GM18907 (cell line): Measurements from ENCODE around the gene PIK3R2.
"Not testable (repeated sequence)": the region's sequence is repeated elsewhere in the genome, so short reads cannot be mapped to it uniquely, and the experiment has no call there.

ENCODE experiments used
- ATAC-seq: cut with Tn5 transposase; IDR thresholded peaks from one replicate; pipeline ENCODE4 v1.9.1; 2021; ENCODE audit warnings: mild to moderate bottlenecking, moderate library complexity; ENCODE audit not compliant: unreplicated experiment

PIK3R2 gene

DNA sequence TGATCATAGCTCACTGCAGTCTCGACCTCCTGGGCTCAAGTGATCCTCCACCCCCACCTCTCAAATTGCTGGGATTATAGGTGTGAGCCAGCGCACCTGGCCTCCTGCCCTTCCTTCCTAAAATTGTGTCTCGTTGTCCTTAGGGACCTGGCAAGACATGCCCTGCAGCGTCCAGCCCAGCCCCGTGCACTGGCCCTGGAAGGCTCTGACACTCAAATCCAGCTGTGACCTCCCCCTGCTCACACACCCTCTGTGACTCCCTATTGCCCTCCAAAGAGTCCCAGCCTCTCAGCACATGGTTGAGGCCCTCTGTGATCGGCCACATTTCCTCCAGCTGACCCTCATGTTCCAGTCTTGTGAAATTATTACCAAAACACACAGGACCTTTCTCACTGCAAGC is 45.0 kb downstream of the PIK3R2 start:
- ATAC-seq = no peak

DNA sequence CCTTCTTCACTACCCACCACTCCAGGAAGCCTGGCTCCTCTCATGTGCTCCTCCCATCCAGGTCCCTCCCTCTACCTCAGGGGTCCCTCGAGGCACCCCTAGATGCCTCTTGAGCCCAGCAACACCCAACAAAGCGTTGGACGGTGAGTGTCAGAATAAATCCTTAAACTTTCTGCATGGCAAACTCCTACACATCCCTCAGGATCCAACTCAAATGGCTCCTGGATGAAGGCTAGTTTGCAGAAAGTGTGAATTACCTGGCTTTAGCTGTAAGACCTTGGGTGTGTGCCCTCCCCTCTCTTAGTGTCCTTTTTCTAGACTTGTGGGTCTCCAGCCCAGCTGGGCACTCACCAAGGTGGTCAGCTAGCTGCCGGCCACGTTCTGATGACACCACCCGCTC is 45.4 kb downstream of the PIK3R2 start:
- ATAC-seq = no peak

DNA sequence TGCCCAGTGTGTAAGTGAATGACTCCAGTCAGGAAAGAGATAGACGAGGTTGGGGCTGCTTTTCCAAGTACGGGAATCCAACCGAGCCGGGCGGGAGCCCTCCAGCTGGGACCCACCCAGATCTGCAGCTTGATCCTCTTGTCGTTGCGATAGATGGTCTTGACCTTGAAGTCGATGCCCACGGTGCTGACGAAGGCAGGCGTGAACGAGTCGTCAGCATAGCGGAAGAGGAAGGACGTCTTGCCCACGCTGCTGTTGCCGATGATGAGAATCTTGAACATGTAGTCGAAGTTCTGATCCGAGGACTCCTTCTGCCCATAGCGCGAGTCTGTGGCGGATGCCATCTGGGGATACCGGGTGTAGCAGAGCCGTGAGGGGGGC is 49.4 kb downstream of the PIK3R2 start:
- ATAC-seq = no peak

DNA sequence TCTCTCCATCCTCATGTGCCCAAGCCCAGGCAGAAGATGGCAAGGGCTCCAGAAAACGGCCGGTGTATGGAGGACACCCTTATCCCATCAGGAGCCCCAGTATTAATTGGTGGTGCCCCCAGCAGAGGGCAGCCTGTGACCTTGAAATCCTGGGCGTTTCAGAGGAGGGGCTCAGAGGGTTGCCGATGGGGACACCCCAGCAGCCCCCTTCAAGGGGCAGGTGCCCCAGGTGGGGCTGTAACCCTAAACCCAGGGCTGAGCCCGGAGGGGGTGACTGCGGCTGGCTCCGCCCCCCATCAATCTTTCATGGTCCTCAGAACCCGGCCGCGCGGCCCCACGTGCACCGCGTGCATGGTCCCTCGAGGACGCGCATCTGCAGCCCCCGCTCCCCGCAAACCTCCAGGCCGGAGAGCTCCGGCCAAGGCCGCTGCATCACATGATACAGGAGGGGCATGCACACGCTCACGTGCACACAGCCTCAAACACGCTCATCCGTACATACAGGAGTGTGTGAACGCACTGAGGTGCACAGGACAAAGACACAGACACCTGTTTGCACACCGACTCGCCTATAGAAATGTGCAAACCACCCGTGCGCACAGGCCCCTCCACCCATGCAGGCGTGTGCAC is 49.9 kb downstream of the PIK3R2 start:
- ATAC-seq = no peak

DNA sequence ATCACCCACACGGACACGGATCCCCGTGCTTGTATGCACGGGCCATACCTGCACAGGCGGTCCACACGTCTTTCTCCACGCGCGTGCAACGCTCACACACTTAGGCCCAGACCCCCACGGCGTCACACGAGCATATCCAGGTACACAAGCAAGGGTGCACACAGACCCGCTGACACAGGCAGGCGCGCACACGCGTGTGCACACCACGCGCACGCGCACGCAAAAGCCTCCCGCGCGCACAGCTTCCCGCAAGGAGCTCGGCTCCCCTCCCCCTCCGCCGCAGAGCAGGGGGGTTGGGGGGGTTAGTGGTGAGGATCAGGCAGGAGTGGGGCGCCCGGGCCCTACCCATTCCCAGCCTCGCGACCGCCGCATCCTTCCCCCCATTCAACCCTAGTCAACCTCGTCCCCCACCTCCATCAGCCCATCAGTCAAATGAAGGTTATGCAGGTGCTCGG is 50.5 kb downstream of the PIK3R2 start:
- peak; percentile 3 for ATAC-seq

DNA sequence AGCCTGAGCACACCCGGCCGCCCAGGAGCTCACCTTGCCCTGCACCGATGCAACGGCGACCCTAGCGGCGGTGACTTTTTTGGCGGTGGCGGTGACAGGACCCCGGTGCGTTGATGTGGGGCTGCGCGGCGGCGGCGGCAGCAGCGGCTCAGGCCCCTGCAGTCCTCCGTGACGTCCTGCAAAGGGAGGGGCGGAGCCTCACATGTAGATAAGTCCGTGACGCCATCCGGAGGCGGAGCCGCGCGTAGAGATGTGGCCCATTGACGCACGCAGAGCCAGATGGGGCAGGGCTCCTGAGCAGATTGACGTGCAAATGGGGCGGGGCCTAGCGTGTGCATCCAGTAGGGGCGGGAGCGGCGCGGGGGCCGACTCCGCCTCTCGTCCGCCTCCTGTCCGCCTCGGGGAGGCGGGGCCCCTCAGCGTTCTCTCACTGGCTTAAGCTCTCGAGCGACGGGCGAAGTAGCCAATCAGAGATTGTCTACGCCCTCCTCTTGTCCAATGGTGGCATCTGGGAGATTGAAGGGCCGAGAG is 51.0 kb downstream of the PIK3R2 start, which contains the start of gene RAB3A:
TSS of gene RAB3A (minus strand) at position 180 of the 531 bp plus-strand sequence. CDS start 1,302 bp downstream, outside the sequence.
- ATAC-seq = peak; percentile 90

DNA sequence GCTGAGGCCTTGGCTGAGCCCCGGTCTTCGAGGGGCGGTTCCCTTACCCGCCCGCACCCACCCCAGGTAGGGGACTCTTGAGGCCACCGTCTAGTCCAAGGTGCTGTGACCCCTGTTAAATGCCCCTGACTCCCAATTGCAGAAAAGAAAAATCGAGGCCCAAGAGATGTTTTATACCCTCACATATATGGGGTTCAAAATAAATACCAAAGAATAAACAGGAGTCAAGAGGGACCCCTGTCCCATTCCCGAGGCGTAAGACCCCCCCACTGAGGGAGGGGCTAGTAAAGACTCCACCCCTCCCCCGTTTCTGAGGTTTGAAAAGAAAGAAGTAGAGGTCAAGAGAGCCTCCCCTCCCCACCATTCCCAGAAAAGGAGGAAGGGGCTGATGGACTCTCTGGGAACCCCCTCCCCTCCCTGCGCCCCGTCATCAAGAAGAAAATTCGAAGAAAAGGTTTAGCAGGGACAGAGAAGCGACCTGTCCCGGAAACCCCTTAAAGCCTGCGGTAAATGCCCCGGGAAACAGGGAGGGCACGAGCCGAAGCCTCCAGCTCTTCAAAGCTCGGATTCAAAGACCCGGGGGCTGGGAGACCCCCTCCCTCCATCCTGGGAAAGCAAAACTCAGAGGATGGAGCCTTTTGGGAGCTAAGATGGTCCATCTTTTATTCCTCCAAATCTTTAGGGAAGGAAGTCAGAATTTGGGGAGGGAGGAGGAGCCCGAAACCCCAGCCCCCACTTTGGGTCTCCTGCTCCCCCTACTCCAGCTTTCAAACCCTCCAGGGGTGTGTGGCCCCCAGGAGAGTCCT is 51.6 kb downstream of the PIK3R2 start:
- peak; percentile 16 for ATAC-seq

DNA sequence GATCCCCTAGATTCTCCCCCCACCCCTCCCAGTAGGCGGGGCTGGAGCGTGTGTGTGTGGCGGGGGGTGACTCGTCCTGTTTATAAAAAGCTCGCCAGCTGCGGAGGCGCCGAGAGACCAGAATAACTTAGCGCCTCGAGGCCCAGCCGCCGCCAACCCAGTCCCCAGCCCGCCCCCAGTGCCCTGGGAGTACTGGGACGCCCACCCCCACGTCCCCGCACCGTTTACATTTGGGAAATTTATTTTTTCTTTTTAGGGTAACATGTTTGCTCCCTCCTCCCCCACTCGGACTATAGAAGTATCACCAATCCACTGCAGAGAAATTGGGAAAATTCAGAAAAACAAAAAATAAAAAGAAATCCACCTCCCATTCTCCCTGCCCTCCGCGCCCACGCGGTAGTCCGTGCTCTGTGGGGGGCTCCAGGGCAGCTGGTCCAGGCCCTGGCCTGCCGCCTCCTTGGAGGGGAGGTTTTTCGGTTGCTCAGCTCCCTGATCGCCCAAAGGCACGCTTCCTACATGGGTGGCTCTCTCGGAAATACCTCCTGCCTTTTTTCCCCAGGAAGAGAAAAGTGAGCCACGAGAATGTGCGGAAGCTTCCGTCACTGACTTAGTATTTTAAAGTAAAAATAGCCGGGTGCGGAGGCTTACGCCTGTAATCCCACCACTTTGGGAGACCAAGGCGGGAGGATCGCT is 52.4 kb downstream of the PIK3R2 start:
- no peak for ATAC-seq

DNA sequence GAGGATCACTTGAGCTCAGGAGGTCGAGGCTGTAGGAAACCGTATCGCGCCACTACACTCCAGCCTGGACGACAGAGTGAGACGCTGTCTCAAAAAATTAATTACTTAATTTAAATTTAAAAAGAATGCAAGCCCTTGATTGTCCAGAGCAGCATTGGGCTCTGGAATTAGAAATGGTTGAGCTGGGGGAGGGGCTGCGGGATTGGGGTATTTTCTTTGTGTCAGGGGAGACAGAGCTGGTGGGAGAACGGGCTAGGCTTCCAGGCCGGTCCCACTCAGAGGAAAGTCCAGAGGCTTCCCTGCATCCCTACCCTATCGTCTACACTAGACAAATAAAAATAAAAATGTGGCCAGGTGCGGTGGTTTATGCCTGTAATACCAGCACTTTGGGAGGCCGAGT is 53.1 kb downstream of the PIK3R2 start:
- no peak for ATAC-seq

DNA sequence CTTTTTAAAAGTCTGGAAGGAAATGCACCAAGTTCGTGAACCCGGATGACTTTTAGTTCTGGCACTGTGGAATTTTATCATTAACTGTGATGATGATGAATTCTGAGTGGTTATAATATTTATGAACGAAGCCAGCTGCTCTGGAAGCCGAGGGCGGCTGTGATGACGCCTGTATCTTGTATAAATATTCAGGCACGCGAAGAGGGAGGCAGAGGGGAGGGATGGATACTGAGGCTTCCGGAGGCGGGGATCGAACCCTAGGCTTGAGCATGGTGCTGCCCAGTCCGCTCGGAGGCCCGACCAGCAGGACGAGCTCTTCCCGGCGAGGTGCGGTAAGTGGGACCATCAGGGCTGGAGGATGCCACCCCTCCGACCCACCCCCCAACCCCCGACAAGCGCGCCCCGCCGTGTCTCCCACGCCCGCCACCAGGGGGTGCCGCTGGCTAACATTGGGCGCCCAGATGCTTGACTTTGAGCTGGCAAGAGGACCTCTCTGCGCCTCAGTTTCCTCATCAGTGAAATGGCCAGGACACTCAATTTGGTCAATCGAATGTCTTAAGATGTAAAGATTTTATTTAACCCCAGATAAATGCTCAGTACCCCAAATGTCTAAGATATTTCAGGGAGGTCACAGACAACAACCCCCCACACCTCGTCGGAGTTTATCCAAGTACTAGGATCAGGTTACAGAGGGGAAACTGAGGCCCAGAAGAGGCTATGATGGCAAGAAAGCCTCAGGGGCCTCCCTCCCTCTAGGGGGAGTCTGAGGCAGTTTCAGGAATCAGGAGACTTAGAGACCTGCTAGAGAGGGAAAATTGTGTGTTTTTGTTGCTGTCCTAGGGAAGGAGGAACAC is 55.4 kb downstream of the PIK3R2 start:
- no peak for ATAC-seq

DNA sequence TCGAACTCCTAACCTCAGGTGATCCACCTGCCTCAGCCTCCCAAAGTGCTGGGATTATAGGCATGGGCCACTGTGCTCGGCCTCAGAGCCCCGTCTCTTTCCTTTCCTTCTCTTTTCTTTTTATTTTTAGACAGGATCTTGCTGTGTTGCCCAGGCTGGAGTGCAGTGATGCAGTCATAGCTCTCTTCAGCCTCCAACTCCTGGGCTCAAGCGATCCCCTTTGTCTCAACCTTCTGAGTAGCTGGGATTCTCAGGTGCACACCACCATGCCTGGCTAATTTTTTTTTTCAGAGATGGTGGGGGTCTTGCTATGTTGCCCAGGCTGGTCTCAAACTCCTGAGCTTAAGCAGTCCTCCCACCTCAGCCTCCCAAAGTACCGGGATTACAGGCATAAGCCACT is 56.9 kb downstream of the PIK3R2 start:
- not testable (repeated sequence) for ATAC-seq

DNA sequence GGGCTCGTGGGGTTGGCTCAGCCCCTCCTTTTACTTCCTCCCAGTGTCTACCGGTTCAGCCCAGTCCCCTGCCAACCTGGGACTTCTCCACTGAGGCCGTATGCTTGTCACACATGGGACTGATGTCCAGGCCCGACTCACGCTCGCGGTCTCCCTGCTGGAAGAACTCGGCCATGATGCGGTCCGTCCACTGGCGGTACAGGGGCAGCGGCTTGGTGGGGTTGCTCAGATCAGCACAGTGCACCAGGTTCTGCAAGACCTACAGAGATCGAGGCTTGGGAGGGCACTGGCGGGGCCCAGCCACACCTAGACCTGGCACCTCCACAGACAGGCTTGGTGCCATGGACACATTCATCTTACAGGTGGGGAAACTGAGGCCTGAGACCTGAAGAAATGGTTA is 58.7 kb downstream of the PIK3R2 start:
- no peak for ATAC-seq

DNA sequence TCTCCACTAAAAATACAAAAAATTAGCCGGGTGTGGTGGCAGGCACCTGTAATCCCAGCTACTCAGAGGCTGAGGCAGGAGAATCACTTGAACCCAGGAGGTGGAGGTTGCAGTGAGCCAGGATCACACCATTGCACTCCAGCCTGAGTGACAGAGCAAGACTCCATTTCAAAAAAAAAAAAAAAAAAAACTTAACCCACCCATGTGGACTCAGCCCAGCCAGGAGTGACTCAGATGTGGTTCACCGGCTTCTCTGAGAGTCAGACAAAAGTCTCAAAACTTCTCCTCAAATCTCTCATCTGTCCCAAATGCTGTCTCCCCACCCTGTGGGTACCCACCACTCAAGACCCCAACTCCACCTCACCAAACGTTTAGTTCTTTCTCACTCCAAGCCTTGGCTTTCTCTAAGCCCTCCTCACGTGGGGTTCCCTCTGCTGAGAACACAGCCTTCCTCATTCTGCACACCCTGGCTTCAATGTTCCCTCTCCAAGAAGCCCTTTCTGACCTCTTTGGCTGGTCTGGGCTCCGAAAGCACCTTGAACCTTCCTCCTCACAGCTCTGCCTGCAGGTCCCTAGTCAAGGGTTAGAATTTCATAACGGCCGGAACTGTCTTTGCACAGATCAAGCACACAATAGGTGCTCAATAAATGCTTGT is 61.9 kb downstream of the PIK3R2 start:
- ATAC-seq = no peak

DNA sequence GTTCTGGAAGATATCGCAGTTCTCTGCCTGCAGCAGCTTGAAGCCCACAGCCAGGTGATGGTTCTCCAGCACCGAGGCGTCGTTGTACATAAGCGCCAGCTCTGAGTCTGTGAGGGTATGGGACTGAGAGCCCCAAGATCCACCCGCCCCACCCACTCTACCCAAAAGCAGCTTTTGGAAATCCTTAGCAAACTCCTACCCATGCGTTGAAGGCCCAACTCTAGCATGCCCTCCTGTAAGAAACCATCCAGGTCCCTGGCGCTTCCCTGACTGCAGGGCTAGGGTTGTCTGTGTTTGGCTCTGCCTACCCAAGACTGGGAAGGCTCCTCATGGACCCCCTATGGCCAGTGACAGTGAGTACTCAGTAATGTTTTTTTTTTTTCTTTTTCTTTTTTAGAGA is 63.8 kb downstream of the PIK3R2 start:
- no peak for ATAC-seq

DNA sequence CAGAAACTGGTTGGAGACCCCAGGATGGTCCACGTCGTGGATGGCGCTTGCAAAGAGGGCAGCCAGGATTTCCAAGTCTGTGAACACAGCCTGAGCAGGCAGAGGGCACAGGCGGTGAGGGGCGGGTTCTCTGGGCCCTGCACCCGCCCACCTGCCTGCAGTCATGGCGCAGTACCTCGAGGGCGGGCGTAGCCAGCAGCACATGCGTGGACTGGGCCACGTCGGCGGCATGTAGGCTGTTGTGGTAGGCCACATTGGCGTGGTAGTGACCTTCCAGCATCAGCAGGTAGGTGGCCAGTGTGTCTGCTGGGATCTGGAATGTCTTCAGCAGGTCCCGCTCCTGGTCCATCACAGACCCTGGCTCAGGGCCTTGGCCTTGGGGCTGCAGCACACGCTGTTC is 65.2 kb downstream of the PIK3R2 start:
- no peak for ATAC-seq

DNA sequence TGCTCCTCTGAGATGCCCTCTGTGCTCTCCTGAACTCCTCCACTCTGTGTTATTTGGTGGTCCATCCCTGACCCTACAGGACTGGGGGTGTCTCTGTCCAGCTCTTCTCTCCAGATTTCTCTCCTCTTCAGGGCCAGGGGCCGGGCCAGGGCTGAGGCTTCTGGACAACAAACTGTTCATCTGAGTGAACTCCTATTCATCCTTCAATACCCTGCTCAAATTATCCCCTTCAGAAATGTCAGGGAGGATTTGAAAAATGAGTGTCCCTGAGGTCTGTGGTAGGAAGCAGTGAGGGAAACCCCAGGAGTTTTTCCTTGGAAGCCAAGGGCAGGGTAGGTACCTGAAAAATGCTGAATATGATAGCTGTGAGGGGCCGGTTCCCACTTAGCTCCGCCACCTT is 65.6 kb downstream of the PIK3R2 start:
- ATAC-seq = no peak
